ENCODE data around the gene COX19. TPM values are rescaled to one million over a fixed set of nuclear protein-coding genes. Genes with fewer than 3 reads are reported as not detected.

COX19 gene
- total RNA-seq, 1 donor from 2014 or later: 22.4 TPM

DNA sequence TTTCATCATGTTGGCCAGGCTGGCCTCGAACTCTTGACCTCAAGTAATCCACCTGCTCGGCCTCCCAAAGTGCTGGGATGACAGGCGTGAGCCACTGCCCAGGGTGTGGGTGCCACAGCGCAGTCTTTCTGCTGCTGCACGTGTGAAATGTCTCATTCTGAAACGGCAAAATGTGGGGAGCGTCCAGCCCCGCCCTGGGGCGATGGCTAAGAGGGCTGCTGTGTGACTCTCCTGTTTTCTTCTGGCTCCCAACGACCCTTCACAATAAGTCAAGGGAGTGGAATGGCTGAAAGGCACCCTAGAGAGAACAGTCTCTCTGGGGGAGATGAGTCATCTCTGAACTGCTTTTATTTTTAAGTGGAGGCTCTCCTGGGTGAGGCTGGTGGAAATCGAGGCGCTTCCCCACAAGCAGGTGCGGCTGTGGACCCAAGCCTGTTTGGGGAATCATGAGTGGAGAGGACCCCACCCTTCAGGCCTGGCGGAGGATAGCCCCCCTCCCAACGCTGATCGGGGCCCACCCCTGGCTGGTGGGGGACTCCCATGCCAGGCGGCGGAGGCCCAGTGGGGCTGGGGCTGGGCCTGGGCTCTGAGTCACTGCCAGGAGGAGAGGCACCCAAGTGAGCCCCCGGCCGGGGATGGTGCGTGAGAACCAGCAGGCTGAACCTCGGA is 38.8 kb downstream of the COX19 start:
- H3K4me1 Mint-ChIP-seq: peaks cover 17% of the 10 kb centered on the region
- DNase-seq: peak; percentile 74
- peaks cover 23% of the 10 kb centered on the region for H3K36me3 Mint-ChIP-seq (ENCODE audit: low read depth)
- no peaks in the 10 kb centered on the region for H3K27me3 Mint-ChIP-seq
- H3K9me3 Mint-ChIP-seq: peaks cover 7% of the 10 kb centered on the region
- peak overlapping the region; percentile 17 for H3K4me3 Mint-ChIP-seq
- intact Hi-C loops (cut with micrococcal nuclease): no loop called here
- H3K27ac Mint-ChIP-seq: peak overlapping the region; percentile 87

DNA sequence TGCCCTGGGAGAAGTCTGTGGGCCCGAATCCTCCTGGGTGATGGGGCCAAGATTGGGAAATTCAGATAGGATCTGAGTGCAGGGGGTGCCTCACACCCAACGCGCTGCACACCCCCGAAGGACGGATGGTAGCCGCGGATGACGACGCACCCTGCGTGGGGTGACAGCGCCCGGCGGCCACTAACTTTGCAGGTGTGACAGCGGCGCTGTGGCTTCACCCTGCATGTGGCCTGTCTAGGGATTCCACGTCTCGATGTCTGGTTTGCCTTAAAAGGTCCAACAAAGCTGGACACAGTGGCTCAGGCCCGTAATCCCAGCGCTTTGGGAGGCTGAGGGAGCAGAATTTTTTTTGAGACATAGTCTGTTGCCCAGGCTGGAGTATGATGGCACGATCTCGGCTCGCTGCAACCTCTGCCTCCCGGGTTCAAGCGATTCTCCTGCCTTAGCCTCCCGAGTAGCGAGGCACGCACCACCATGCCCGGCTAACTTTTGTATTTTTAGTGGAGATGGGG is 39.4 kb downstream of the COX19 start:
- no peak for DNase-seq
- Mint-ChIP-seq H3K4me3 (no peak overlapping the region), H3K9me3 (peaks cover 4% of the 10 kb centered on the region), H3K27me3 (no peaks in the 10 kb centered on the region), H3K36me3 (ENCODE audit: low read depth) (peaks cover 23% of the 10 kb centered on the region), H3K4me1 (peaks cover 13% of the 10 kb centered on the region), H3K27ac (peak overlapping the region; percentile 87)
- intact Hi-C loops (cut with micrococcal nuclease): no loop called here

DNA sequence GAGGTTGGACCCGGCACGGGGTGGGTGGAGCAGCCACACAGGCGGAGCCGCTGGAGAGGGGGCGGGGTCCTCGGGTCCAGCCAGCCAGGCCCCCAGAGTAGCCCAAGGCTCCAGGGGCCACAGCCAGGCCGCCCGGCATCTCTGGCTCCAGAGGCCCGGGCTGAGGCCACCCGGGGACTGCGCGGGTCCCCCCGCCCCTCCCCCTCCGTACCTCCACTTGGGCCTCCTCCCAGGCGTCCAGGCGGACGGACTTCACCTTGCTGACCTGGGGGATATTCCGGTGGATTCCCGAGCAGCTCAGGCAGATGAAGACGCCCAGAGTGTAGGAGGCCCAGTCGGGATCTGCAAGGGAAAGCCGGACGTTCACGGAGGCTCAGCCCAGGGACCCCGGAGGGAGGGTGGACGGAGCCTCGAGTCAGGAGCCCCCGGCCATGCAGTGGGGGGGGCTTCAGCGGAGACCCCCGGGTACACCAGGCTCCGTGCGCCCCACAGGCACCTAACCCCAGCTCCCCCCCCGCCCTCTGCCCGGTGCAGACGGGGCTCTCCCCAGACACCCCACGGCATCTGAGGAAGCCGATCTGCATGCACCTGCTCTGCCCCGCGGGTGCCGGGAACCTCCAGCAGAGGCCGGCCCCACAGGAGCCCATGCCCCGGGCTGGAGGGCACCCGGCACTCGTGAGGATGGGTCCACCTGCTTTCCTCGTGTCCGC is 40.0 kb downstream of the COX19 start:
- no peak overlapping the region for H3K27ac Mint-ChIP-seq
- H3K4me3 Mint-ChIP-seq: no peak overlapping the region
- peaks cover 22% of the 10 kb centered on the region for H3K36me3 Mint-ChIP-seq (ENCODE audit: low read depth)
- intact Hi-C loops (cut with micrococcal nuclease): no loop called here
- no peak for DNase-seq
- peaks cover 4% of the 10 kb centered on the region for H3K9me3 Mint-ChIP-seq
- no peaks in the 10 kb centered on the region for H3K27me3 Mint-ChIP-seq
- H3K4me1 Mint-ChIP-seq: peaks cover 9% of the 10 kb centered on the region

DNA sequence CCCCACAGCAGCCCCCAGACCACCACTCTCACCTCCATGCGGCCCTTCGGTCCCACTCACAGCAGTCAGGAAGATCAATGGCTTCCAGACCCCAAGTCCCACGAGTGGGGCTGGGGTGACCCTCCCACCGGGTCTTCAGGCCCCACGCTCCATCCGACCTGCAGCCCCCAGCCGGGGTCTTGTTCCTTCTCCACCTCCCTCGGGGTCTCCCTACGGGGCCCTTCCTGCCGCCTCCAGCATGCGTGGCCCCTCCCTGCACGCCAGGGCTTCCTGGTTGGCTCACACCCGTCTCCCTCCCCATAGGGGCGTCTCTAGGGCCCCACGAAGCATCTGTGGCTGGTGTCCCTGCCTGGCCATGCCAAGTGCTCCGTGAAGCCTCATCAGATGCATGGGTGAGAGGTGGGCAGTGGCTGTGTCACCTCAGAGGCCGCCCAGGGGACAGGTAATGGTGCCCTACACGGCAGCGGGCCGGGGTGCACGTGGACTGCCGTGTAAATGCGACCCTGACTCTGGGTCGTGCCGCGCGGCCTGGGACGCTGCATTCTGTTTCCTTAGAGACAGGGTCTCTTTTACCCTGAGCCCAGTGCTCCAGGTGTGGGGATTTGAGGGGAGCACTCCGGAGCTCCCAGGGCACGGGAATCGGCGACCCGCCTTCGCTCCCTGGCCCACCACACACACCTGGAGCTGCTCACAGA is 40.7 kb downstream of the COX19 start:
- Mint-ChIP-seq H3K27me3 (no peaks in the 10 kb centered on the region), H3K9me3 (no peaks in the 10 kb centered on the region), H3K4me3 (no peak overlapping the region), H3K27ac (no peak overlapping the region), H3K4me1 (peaks cover 14% of the 10 kb centered on the region), H3K36me3 (ENCODE audit: low read depth) (peaks cover 20% of the 10 kb centered on the region)
- no peak for DNase-seq
- intact Hi-C loops (cut with micrococcal nuclease): no loop called here

DNA sequence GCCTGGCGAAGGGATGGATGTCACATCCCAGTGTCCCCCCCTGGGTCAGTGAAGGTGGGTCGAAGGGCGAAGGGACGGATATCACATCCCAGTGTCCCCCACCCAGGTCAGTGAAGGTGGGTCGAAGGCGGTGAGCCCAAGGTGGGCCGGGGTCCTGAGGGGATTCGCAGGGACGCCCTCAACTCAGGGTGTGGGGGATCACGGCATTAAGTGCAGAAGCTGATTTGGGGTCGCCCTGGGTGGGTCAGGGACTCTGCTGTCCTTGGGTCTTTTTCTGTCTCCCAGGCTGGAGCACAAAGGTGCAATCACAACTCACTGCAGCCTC is 42.7 kb downstream of the COX19 start:
- no peak overlapping the region for H3K4me3 Mint-ChIP-seq
- intact Hi-C loops (cut with micrococcal nuclease): no loop called here
- H3K9me3 Mint-ChIP-seq: no peaks in the 10 kb centered on the region
- DNase-seq: no peak
- H3K27me3 Mint-ChIP-seq: no peaks in the 10 kb centered on the region
- H3K27ac Mint-ChIP-seq: no peak overlapping the region
- peaks cover 23% of the 10 kb centered on the region for H3K4me1 Mint-ChIP-seq
- H3K36me3 Mint-ChIP-seq (ENCODE audit: low read depth): peaks cover 25% of the 10 kb centered on the region

DNA sequence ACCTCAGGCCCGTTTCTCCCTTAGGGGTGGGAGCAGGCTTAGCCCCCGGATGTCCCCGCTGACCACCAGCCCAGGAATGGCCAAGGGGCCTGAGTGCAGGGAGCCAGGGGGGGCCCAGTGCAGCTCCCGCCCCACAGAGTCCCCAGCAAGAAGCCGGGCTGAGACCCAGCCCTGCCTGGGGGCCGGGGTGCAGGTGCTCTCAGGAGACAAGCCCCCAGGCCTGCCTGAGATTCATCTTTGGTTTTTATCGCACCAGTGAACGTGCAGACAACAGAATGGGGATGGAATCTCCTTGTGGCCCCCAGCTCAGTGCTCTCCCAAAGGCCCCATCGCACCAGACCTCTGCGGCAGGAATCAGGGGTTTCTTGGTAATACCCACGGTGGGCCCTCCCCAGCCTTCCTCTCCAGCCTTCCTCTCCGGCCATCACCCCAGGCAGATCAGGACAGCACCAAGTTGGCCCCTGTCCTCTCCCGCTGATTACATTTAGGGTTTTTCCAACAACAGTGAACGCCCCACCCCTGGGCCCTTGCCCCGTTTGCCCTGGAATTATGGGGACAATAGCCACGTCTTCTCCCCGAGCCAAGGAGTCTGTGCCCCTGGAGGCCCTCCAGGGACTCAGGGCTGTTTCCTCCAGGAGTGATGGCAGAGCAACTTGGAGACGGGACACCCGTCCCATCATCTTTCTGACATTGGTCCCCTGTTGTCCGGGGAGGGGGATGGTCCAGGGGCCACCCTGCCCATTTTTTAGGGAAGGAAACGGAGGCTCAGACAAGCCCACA is 43.3 kb downstream of the COX19 start:
- H3K4me3 Mint-ChIP-seq: no peak overlapping the region
- intact Hi-C loops (cut with micrococcal nuclease): no loop called here
- no peak for DNase-seq
- peaks cover 27% of the 10 kb centered on the region for H3K4me1 Mint-ChIP-seq
- no peaks in the 10 kb centered on the region for H3K9me3 Mint-ChIP-seq
- peaks cover 29% of the 10 kb centered on the region for H3K36me3 Mint-ChIP-seq (ENCODE audit: low read depth)
- H3K27me3 Mint-ChIP-seq: no peaks in the 10 kb centered on the region
- peak overlapping the region; percentile 3 for H3K27ac Mint-ChIP-seq

DNA sequence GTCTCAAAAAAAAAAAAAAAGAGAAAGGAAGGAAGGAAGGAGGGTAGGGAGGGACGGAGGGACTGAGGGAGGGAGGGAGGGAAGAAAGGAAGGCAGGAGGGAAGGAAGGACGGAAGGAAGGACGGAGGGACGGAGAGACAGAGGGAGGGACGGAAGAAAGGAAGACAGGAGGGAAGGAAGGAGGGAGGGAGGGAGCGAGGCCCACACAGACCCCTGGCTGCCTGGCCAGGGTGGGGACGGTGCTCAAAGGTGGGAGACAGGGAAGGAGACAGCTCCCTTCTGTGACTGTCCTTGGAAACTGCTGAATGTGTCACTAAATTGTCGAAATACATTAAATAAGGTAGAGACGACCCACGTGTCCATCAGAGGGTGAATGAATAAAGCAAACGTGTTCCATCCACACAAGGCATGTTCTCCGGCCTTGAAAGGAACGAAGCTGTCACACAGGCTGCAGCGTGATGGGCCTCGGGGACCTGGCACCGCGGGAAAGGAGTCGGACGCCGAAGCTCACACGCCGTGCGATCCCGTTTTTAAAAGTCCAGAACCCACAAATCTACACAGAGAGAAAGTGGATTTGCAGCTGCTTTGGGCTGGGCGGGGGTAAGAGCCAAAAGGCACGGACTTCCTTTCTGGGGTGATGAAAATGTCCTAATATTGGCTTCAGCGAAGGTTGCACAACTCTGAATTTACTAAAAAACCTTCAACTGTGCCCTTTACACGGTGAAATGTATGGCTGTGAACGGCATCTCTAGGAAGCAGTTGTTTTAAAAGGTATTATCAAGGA is 44.2 kb downstream of the COX19 start:
- H3K4me3 Mint-ChIP-seq: no peak overlapping the region
- peaks cover 22% of the 10 kb centered on the region for H3K4me1 Mint-ChIP-seq
- no peak for DNase-seq
- H3K27me3 Mint-ChIP-seq: no peaks in the 10 kb centered on the region
- intact Hi-C loops (cut with micrococcal nuclease): no loop called here
- peaks cover 24% of the 10 kb centered on the region for H3K36me3 Mint-ChIP-seq (ENCODE audit: low read depth)
- H3K9me3 Mint-ChIP-seq: no peaks in the 10 kb centered on the region
- H3K27ac Mint-ChIP-seq: peak overlapping the region; percentile 69

DNA sequence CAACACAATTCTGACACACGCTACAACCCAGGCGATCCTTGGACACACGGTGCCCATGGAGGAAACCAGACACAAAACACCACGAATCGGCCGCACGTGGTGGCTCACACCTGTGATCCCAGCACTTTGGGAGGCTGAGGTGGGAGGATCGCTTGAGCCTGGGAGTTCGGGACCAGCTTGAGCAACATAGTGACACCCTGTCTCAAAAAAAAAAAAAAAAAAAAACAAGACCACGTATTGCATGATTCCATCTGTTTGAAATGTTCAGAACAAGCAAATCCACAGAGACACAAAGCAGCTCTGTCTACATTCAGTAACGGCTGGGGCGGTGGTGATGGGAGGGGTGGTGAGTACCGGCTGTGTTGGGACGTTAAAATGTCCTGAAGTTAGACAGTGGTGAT is 46.0 kb downstream of the COX19 start:
- H3K27me3 Mint-ChIP-seq: no peaks in the 10 kb centered on the region
- no peak overlapping the region for H3K4me3 Mint-ChIP-seq
- no peaks in the 10 kb centered on the region for H3K9me3 Mint-ChIP-seq
- H3K36me3 Mint-ChIP-seq (ENCODE audit: low read depth): peaks cover 26% of the 10 kb centered on the region
- intact Hi-C loops (cut with micrococcal nuclease): no loop called here
- DNase-seq: no peak
- peaks cover 24% of the 10 kb centered on the region for H3K4me1 Mint-ChIP-seq
- peak overlapping the region; percentile 75 for H3K27ac Mint-ChIP-seq

DNA sequence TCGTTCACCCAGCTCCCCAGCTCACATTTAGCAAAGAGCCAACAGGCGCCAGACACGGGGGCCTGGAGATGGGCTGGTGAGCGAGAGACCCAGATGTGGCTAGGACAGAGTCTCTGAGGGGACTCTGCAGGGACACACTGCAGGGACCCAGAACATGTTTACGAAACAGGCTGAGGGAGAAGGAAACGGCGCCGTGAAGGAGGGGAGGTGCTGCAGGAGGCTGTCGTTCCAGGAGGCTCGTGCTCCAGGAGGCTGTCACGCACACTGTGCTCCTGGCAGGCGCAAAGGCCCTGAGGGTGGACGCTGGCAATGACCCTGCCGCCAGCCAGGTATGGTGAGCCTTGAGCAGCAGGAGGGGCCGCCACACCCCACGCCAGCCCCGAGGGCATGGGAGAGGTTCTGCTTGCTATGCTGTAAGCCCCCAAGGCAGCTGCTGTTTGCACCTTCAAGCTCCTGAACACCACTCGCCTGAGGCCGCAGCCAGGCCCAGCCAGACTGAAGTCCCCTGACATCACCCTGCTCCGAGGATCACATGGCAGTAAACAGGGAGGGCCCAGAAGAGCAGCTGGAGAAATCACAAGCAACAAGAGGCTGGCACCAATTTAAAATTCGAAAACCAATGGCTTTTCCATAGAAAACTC is 48.2 kb downstream of the COX19 start:
- intact Hi-C loops (cut with micrococcal nuclease): no loop called here
- no peak for DNase-seq
- H3K27me3 Mint-ChIP-seq: no peaks in the 10 kb centered on the region
- H3K9me3 Mint-ChIP-seq: no peaks in the 10 kb centered on the region
- peaks cover 28% of the 10 kb centered on the region for H3K36me3 Mint-ChIP-seq (ENCODE audit: low read depth)
- peaks cover 34% of the 10 kb centered on the region for H3K4me1 Mint-ChIP-seq
- H3K27ac Mint-ChIP-seq: peak overlapping the region; percentile 62
- H3K4me3 Mint-ChIP-seq: no peak overlapping the region

DNA sequence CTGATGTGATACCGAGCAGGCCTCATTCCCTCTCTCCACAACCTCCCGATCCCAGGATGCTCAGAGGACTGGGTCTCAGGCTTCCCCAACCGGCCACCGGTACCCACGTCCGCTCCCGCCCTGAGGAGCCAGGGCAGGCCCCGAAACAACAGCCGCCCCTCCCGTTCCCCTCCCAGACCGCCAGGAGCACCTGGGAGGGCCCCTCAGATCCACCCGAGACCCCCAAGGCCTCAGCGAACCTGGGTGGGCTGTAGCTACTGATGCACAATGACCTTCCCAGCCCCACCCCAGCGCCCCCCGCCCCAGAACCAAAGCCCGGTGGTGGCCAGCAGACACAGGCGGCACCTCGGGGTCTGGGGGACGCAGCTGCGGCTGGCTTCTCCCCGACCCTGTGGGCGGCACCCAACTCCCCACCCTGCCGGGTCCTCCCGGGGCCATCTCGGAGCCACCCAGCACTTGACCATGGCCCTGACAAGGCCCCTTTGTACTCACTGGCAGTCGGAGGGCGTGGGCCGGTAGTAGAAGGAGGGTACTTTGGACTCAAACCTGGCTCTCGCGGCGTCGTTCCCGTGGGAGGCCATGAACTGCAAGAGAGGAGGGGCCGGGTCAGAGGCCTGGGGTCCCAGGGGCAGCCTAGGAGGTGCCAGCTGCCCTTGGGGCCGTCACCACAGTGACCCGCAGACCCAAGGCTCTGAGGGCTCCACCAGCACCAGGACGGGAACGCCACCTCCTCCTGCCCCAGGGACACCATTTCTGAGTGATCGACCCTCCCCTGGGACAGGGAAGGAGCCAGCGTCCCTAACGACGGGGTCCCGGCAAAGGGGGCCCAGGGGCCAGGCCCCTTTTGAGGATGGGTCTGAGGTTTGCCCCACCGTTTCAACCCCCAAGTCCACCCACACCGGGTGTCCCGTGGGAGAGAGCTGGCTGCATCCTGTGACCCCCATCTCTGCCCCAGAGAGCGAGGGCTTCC is 49.0 kb downstream of the COX19 start:
- H3K4me1 Mint-ChIP-seq: peaks cover 36% of the 10 kb centered on the region
- no peaks in the 10 kb centered on the region for H3K9me3 Mint-ChIP-seq
- no peak for DNase-seq
- H3K36me3 Mint-ChIP-seq (ENCODE audit: low read depth): peaks cover 26% of the 10 kb centered on the region
- H3K4me3 Mint-ChIP-seq: no peak overlapping the region
- no peak overlapping the region for H3K27ac Mint-ChIP-seq
- no peaks in the 10 kb centered on the region for H3K27me3 Mint-ChIP-seq
- intact Hi-C loops (cut with micrococcal nuclease): no loop called here

DNA sequence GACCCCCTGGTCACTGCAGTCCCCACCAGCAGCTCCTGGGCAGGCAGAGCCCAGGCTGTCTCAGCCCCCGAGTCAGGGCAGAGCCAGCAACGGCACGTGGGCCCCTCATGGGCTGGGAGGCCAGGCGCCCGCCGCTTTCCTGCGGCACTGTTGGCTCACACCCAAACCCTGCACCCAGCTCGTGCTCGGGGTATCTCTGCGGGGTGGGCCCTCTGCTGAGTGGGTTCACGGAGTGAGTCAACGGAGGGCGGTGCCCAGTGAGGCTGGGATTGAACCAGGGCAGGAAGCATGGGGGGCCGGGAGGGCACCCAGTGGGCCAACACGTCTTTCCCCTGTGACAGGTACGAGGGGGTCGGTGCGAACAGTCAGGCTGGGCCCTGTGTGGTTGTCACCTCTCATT is 49.7 kb downstream of the COX19 start:
- H3K27me3 Mint-ChIP-seq: no peaks in the 10 kb centered on the region
- peak overlapping the region; percentile 58 for H3K27ac Mint-ChIP-seq
- H3K36me3 Mint-ChIP-seq (ENCODE audit: low read depth): peaks cover 29% of the 10 kb centered on the region
- H3K4me3 Mint-ChIP-seq: no peak overlapping the region
- no peak for DNase-seq
- intact Hi-C loops (cut with micrococcal nuclease): no loop called here
- no peaks in the 10 kb centered on the region for H3K9me3 Mint-ChIP-seq
- peaks cover 43% of the 10 kb centered on the region for H3K4me1 Mint-ChIP-seq
